Activated CD8-positive, alpha-beta memory T cell treated with anti-CD3 and anti-CD28 coated beads, Interleukin-2, amount 50 U/mL, for 1 hour (primary cell): ENCODE results near the gene OR5H14.
"Not testable (repeated sequence)": the region's sequence is repeated elsewhere in the genome, so short reads cannot be mapped to it uniquely, and the experiment has no call there.

Source experiments
- DNase-seq: peaks from one replicate; pipeline ENCODE4 v3.0.0-alpha.2; 2020; ENCODE audit errors: extremely low read depth

OR5H14 gene

DNA sequence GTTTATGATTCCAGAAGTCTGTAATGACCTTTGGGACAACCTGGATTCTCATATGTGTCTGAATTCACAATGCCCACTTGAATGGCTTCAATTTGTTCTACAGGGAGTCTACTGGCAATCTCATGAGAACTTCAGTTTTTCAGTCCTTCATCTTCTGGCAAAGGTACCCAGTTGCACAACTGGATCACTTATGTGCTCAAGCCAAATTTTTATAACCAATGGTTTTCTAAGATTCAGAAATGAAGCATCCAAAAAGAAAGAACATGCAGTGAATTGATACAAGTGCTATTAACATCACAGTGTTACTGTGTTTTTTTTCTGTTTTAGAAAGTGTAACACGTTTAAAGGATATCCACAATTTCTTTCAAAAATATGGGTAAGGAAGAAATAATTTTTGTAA lies at the start of gene OR5H14:
TSS of gene OR5H14 (plus strand) at position 301 of the 400 bp plus-strand sequence. CDS start 1,907 bp downstream, outside the sequence.
- no peak for DNase-seq

DNA sequence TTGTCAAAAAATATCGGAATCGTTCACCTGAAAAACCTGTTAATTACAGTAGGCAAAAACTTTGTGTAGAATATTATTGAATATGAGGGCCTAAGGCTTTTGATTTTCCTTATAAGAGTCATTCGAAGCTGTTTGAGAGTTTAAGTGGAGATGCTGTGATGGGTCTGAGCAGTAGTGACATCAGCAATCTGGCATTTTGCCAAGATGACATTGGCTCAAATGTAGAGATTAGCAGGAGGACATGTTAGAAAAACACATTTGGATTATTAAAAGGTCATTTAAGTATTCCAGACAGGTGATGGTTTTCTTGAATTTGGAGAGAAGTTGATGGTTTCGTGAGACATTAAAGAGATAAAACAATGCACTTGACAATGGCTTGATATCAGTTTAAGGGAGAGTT lies 47.4 kb upstream of the OR5H14 start:
- no peak for DNase-seq

DNA sequence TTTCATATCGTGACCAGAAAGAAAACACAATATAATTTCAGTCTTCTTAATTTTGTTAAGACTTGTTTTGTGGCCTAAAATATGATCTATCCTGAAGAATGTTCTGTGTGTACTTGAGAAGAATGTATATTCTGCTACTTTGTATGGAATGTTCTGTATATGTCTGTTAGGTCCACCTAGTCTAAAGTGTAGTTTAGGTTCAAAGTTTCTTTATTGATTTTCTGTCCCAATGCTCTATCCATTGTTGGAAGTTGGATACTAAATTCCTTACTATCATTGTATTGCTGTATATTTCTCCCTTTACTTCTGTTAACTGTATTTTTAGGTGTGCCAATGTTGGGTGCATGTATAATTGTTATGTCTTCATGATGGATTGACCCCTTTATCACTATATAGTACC lies 39.1 kb upstream of the OR5H14 start:
- no peak for DNase-seq

DNA sequence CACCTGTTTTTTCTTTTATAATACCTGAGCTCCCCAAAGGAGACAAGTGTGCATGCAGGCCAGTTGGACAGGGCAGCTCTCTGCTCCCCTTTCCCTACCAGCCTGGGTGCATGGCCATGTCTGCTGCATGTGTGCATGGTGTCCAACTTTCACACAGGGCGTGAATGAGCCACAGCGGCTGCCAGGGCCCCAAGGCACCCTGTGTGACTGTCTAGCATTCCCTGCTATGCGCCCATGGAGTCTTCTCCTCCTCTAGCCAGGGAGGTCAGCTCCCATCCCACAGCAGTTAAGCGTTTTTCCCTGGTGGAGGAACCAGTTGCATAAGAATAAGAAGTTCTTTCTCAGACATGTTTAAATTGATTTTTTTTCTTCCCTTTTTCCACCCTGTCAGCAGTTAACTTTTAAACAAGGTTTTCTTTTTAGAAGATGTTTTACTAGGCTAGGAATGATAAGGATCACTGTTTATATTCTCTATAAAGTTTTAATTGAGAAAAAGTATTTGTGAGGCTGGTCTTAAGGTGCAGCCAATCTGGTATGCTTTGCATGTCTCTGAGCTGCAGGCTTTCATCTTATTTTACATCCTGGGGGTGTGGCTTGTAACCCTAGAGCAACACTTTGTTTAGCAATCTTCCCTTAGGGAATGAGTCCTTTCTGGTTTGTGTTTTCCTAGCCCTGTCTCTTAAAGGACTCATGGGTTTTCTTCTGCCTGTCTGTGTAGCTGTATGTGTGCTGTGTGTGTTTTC lies 37.3 kb upstream of the OR5H14 start:
- no peak for DNase-seq

DNA sequence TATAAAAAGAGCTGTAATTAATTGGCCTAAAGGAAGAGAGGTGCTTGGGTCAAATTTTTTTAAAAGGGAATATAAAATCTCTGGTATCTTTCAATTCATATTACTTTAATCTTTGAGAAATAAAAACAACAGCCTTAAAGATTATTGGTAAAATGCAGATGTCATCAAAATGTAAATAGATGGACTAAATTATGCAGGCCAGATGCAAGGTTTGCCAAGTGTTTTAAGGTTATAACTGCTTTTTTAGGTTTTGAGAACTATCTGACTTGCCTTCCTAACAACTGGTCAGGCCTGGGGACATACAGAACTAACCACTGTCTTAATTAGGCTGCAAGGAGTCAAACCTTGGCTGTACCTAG lies 36.8 kb upstream of the OR5H14 start:
- DNase-seq: no peak

DNA sequence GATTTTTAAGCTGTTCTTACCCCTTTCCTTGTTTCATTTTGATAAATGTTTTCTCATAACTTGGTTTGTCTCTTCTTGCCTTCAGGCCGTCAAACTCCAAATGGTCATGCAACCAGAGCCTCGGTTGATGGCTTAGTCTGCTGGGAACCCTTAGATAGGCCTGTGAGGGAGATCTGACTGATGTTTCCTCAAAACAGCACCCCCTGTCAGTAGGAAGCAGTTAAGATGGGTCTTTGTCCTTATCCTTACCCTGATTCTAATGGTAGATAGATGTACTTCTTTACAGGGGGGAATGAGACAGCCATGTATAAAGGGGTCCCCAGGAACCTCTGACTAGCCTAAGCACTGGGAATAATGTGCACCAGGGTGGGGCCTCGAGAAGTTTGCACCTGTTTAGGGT lies 33.0 kb upstream of the OR5H14 start:
- no peak for DNase-seq

DNA sequence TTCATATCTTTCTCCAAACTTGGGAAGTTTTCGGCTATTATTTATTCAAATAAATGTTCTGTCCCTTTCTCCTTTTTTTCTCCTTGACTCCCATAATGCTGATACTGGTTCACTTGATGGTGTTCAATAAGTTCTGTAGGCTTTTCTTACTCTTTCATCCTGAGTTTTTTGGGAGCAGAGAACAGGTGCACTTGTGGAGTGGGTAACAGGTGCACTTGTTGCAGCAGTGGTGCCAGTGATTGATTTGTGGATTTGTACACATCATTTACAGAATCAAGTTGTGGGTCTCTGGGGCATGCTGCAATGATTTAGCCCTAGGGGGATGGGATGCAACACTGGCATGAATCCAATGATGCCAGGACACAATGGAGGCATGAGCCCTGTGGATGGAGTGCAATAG lies 31.6 kb upstream of the OR5H14 start:
- DNase-seq: no peak

DNA sequence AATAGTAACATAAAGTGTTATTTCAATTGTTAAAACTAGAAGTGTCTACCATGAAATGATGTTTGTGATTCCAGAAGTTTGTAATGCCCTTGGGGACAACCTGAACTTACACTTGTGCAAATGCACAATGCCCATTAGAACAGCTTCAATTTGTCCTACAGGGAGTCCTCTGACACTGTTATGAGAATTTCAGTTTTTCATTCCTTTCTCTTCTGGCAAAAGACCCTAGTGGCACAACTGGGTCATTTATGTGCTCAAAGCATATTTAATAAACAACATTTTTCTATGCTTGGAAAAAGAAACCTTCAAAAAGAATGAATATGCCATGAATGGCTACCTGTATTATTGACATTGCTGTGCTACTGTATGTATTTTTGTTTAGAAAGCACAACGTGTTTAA lies 16.9 kb upstream of the OR5H14 start, which contains the start of gene OR5H1:
TSS of gene OR5H1 (plus strand) at position 301 of the 400 bp plus-strand sequence. CDS start 1,977 bp downstream, outside the sequence.
- DNase-seq: no peak

DNA sequence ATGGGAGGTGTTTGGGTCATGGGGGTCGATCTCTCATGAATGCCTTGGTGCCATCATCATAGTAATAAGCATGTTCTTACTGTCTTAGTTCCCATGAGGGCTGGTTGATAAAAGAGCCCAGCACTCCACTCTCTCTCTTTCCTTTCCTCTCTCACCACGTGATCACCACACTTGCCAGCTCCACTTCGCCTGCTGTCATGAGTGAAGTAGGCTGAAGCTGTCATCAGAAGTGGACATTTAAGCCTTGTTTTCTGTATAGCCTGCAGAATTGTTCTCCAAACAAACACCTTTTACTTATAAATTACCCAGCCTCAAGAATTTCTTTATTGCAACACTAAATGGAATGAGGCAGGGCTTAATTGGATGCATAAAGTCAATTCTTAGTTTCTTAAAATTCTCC lies 10.6 kb upstream of the OR5H14 start:
- no peak for DNase-seq

DNA sequence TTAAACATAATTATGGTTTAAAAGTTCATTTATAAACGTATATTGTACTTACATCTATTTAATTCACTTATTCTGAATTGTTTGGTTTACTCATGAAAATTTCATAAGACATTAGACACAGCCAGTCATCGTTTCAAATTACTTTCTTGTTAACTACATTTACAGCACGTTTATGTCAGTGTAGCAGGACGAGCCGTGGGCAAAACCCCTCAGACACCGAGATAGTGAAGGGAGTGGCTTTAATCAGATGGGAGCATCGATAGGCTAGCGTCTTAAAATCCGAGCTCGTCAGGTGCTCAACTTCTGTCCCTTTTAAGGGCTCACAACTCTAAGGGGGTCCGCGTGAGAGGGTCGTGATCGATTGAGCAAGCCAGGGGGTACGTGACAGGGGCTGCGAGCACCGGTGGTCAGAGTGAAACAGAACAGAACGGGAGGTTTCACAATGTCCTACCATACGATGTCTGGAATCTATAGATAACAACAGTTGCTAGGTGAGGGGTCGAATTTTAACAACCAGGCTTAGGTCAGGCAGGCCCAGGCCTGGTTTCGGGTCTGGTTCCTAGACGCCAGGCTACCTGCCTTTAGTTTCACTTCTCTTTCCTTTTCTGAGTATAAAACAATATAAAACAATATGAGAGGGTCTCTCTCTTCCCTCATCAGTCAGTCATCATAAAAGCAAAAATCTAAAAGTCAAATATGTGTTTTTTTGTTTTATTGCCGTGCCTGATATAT lies 9.3 kb upstream of the OR5H14 start:
- not testable (repeated sequence) for DNase-seq

DNA sequence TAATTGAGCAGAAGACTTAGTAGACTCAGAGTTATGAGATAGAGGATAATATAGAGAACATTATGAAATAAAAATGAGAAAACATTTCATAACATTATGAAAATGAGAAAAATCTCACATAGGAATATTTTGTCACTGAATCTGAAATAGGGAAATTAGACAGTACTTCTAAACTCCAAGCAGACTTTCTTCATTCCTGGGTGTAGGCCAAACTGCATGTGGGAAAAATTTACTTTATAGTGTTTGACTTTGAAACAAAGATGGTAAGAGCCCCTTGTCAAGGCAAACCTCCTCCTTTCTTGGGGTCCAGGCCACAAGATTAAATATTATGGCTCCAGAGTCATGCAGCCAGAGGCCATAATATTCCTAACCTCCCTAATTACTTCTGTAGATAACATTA lies 6.7 kb upstream of the OR5H14 start:
- DNase-seq: no peak

DNA sequence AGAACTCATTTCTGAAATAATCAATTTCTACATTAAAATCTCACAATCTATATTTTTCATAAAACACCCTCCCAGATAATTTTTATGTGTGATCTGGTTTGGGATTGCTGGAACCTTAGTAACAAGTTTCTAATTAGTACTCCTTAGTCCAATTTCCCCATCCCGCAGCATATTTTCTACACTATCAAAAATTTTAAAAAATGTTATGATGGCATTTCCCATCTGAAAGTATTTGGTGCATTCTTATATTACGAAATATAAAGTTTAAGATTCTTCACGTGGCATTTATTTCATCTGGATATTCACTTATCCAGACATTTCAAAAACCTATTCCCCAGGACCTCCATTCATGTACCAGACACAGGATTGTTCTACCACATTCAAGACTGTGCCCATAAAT lies 1.5 kb downstream of the OR5H14 start:
- no peak for DNase-seq

DNA sequence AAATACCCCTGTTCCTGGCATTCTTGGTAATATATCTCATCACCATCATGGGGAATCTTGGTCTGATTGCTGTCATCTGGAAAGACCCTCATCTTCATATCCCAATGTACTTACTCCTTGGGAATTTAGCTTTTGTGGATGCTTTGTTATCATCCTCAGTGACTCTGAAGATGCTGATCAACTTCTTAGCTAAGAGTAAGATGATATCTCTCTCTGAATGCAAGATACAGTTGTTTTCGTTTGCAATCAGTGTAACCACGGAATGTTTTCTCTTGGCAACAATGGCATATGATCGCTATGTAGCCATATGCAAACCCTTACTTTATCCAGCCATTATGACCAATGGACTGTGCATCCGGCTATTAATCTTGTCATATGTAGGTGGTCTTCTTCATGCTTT lies 2.2 kb downstream of the OR5H14 start:
- not testable (repeated sequence) for DNase-seq

DNA sequence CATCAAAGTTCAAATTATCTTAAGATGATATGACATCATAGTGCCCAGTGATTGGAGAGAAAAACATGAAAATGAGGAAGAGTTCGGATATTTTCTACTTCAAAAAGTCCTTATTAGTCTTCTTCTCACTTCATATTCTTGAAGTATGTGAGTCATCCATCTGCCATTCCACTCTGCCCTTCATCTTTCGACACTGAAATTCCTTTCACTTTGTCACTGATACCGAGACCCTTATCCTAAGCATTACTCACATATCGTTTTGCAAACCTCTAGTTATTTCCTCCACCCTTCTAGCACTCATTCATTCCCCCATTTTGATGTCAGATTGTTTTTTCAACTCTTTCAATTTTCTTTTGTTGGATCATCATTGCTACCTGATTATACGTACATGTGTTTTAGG lies 4.0 kb downstream of the OR5H14 start:
- no peak for DNase-seq

DNA sequence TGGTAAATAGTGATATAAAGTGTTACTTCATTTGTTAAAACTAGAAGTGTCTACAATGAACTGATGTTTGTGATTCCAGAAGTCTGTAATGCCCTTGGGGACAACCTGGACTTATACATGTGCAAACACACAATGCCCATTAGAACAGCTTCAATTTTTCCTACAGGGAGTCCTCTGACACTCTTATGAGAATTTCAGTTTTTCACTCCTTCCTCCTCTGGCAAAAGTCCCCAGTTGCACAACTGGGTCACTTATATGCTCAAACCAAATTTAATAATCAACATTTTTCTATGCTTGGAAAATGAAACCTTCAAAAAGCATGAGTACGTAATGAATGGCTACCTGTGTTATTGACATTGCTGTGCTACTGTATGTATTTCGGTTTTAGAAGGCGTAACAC lies 19.1 kb downstream of the OR5H14 start, which contains the start of gene OR5H15:
TSS of gene OR5H15 (plus strand) at position 301 of the 400 bp plus-strand sequence. CDS start 2,004 bp downstream, outside the sequence.
- no peak for DNase-seq

DNA sequence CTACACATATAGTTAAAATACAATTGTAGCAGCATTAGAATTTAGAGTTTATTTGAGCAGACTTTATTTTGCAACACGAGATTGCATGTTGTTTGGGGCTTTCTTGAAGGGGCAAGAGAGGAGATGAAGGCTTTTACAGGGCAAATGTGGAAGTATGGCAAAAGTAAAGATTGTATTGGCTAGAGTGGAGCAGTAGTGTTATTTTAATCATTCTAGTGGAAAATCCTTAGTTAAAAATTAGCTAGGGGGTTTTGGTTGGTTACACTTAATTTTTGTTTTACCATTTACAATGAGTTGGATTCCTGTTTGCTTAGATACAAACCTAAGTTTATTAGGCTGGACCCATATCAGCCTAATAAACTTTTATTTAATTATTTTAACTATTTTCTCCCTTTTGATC lies 23.8 kb downstream of the OR5H14 start:
- DNase-seq: no peak

DNA sequence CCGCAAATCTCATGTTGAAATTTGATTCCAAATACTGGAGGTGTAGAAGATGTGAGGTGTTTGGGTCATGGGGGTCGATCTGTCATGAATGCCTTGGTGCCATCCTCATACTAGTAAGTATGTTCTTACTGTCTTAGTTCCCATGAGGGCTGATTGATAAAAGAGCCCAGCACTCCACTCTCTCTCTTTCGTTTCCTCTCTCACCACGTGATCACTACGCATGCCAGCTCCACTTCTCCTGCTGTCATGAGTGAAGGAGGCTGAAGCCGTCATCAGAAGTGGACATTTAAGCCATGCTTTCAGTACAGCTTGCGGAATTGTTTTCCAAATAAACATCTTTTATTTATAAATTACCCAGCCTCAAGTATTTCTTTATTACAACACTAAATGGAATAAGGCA lies 25.3 kb downstream of the OR5H14 start:
- no peak for DNase-seq

DNA sequence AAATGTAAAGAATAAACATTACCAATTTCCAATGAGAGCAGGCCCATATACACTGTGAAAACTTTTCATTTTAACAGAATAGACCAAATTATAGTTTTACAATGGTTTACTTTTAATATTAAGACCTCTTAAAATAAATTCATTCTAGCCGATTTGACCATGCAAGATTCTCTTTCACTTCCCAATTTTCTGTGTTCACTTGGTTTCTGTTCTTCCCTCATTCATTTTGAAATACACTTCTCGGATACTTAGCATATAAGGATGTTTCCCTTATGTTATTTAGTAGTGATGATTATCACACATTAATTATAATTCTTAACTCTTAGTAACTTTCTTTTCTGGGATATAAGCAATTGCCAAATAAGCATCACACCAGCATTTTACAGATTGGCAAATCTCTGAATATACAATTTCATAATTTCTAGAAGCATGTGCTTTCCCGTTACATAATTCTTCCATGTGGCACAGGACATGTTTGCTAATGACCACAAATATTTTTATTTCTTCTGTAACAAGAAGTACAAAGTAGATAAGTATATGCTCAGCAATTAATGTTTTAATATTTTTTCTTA lies 33.1 kb downstream of the OR5H14 start:
- DNase-seq: no peak

DNA sequence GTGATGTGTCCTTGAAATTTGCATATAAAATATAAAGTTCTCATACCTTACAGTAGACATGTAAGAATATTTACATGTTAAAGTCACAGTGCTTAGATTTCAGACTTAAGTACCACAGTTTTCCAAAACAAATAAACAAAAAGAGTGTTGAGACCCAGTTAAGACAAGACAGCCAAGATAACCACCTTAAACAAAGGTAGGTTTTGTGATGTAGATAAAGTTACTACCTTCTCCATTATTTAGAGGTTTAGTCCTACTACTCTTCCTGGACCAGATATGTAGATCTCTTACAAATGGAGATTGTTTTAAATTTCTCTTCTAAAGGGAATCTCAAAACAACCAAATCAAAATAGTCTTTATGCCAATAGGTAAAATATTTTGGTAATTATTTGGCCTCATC lies 34.9 kb downstream of the OR5H14 start:
- no peak for DNase-seq

DNA sequence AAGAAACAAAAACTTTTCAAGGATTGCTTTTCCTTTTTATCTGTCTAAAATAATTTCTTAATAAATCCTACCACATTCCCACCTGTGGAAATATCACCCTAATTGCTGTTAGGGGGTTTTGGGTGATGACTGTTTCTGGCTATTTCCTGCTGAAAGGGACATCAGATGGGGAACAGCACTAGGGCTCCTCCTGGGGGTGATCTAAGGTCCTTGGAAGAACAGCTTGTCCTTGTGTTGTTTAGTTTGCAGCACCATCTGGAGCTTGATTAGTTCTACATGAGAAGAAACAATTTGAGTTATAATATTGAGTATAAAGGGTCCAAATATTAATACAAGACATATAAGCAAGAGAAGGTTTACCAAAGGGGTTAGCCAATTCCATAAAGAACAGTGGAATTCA lies 37.9 kb downstream of the OR5H14 start:
- DNase-seq: no peak

DNA sequence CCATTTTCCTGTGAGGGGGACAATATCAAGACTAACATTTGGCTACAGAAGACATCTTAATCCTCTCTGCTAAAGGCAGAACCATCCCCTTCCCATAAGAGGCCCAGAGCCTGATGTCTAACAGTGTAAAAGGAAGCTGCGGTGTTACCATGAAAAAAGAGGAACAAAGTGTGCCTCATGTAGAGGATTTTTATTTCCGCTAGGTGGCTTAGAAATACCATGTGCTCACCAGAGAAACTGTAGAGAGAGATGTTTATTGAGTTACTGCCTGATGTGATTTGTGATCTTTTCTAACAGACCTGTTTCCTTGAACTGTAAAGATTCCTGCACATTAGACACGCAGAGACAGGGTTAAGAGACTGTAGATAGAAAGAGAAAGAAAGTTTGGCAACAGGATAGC lies 41.3 kb downstream of the OR5H14 start:
- DNase-seq: no peak

DNA sequence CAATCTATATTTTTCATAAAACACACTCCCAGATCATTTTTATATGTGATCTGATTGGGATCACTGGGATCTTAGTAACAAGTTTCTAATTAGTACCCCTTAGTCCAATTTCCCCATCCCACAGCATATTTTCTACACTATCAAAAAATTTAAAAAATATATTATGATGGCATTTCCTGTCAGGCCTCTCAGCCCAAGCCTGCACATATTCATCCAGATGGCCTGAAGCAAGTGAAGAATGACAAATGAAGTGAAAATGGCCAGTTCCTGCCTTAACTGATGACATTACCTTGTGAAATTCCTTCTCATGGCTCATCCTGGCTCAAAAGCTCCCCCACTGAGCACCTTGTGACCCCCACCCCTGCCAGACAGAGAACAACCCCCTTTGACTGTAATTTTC lies 43.6 kb downstream of the OR5H14 start:
- not testable (repeated sequence) for DNase-seq

DNA sequence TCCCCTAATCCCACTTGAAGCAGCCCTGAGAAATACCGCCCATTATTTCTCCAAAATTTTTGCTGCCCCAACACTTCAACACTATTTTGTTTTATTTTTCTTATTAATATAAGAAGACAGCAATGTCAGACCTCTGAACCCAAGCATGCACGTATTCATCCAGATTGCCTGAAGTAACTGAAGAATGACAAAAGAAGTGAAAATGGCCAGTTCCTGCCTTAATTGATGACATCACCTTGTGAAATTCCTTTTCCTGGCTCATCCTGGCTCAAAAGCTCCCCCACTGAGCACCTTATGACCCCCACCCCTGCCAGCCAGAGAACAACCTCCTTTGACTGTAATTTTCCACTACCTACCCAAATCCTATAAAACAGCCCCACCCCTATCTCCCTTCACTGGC lies 49.0 kb downstream of the OR5H14 start:
- DNase-seq: not testable (repeated sequence)
